ENCODE data around the gene TEX2. TPM values are rescaled to one million over a fixed set of nuclear protein-coding genes. Genes with fewer than 3 reads are reported as not detected.

TEX2 gene
- total RNA-seq, 1 experiment from 2014 or later, result 20.2 TPM

GRCh38 chr17:64234961-64235360 is 28.1 kb downstream of the TEX2 start:
- TF ChIP-seq, protein P1, sequence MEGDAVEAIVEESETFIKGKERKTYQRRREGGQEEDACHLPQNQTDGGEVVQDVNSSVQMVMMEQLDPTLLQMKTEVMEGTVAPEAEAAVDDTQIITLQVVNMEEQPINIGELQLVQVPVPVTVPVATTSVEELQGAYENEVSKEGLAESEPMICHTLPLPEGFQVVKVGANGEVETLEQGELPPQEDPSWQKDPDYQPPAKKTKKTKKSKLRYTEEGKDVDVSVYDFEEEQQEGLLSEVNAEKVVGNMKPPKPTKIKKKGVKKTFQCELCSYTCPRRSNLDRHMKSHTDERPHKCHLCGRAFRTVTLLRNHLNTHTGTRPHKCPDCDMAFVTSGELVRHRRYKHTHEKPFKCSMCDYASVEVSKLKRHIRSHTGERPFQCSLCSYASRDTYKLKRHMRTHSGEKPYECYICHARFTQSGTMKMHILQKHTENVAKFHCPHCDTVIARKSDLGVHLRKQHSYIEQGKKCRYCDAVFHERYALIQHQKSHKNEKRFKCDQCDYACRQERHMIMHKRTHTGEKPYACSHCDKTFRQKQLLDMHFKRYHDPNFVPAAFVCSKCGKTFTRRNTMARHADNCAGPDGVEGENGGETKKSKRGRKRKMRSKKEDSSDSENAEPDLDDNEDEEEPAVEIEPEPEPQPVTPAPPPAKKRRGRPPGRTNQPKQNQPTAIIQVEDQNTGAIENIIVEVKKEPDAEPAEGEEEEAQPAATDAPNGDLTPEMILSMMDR (IDR thresholded peaks at IDR 0.05; ENCODE audit: insufficient read depth in 1 of 2, low read depth in 1 of 2, low read length in 1 of 2, severe bottlenecking in 1 of 2, unreplicated experiment in 1 of 2), result no peak
- DNase-seq, result no peak
- no TSS peak for BruUV-seq (replicated peaks)
- H3K4me3 ChIP-seq (ENCODE audit: low read depth, low read length), result no peak overlapping the region
- no peaks in the 10 kb centered on the region for H3K27me3 ChIP-seq (replicated peaks; ENCODE audit: control insufficient read depth, insufficient read depth, low read length)
- Mint-ChIP-seq H3K36me3 (ENCODE audit: insufficient read depth, unreplicated experiment) (peaks cover 3% of the 10 kb centered on the region), H3K27me3 (ENCODE audit: insufficient read depth, unreplicated experiment) (no peaks in the 10 kb centered on the region), H3K4me3 (ENCODE audit: unreplicated experiment) (no peak overlapping the region), H3K27ac (ENCODE audit: unreplicated experiment) (no peak overlapping the region), H3K9me3 (ENCODE audit: unreplicated experiment) (no peaks in the 10 kb centered on the region), H3K4me1 (ENCODE audit: low read depth, unreplicated experiment) (peaks cover 14% of the 10 kb centered on the region)
- POLR2A ChIA-PET, result no interaction called here
- intact Hi-C loops (cut with micrococcal nuclease; ENCODE audit: unreplicated experiment), result no loop called here
- CTCF ChIA-PET, result interaction anchor here (0.6 kb wide), 2 partner anchors 8 to 90 kb away, joined by 3 read pairs; no protein-coding TSS in a partner anchor
- no peaks in the 10 kb centered on the region for H3K9me3 ChIP-seq
- H3K4me1 ChIP-seq, result no peaks in the 10 kb centered on the region; the same call in 1 of the 2 replicates
- H3K36me3 ChIP-seq (ENCODE audit: control insufficient read depth, insufficient read depth, low read length), result no peaks in the 10 kb centered on the region

DNA sequence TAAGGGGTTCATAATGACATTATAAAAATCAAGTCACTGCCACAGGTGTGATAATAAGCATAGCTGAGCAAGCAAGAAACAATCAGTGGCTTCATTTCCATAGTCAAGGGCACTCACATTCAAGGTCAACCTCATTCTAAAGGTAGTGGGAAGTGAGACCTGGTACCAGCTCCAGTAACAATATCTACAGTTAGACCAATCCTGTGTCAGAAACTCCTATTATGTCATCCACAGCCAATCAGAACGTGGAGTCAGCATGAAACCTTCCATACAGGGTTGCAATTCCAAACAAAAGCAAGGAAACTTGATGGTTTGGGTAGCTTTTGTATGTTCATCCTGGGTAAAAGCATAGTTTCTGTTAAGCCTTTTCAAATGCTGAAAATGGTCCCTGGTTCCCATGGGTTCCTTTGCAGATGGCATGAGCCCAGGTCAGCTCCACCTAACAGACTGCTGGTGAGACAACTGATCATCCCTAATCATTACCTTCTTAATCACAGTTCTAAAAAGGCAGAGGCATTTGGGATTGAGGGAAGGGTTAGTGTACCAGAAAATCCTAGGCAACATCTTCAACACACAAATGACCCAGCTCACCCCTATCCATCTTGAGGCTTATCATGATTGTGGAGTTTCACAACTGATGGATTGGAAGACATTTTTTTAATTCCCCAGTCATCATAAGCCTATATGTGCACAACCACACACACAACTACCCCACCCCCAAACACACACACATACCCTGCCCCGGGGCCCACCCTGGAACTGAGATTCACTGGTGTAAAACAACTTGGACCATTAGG is 30.4 kb downstream of the TEX2 start:
- Mint-ChIP-seq H3K4me1 (ENCODE audit: low read depth, unreplicated experiment) (peaks cover 10% of the 10 kb centered on the region), H3K27me3 (ENCODE audit: insufficient read depth, unreplicated experiment) (no peaks in the 10 kb centered on the region), H3K9me3 (ENCODE audit: unreplicated experiment) (no peaks in the 10 kb centered on the region), H3K36me3 (ENCODE audit: insufficient read depth, unreplicated experiment) (peaks cover 5% of the 10 kb centered on the region), H3K27ac (ENCODE audit: unreplicated experiment) (no peak overlapping the region), H3K4me3 (ENCODE audit: unreplicated experiment) (no peak overlapping the region)
- intact Hi-C loops (cut with micrococcal nuclease; ENCODE audit: unreplicated experiment), result no loop called here
- ChIA-PET POLR2A (no interaction called here), CTCF (no interaction called here)
- TF ChIP-seq, protein P1 (IDR thresholded peaks at IDR 0.05; ENCODE audit: insufficient read depth in 1 of 2, low read depth in 1 of 2, low read length in 1 of 2, severe bottlenecking in 1 of 2, unreplicated experiment in 1 of 2), result no peak
- H3K4me3 ChIP-seq (ENCODE audit: low read depth, low read length), result no peak overlapping the region
- no TSS peak for BruUV-seq (replicated peaks)
- H3K4me1 ChIP-seq, result no peaks in the 10 kb centered on the region
- no peaks in the 10 kb centered on the region for H3K27me3 ChIP-seq (replicated peaks; ENCODE audit: control insufficient read depth, insufficient read depth, low read length)
- DNase-seq, result no peak
- H3K9me3 ChIP-seq, result no peaks in the 10 kb centered on the region
- no peaks in the 10 kb centered on the region for H3K36me3 ChIP-seq (ENCODE audit: control insufficient read depth, insufficient read depth, low read length)

DNA sequence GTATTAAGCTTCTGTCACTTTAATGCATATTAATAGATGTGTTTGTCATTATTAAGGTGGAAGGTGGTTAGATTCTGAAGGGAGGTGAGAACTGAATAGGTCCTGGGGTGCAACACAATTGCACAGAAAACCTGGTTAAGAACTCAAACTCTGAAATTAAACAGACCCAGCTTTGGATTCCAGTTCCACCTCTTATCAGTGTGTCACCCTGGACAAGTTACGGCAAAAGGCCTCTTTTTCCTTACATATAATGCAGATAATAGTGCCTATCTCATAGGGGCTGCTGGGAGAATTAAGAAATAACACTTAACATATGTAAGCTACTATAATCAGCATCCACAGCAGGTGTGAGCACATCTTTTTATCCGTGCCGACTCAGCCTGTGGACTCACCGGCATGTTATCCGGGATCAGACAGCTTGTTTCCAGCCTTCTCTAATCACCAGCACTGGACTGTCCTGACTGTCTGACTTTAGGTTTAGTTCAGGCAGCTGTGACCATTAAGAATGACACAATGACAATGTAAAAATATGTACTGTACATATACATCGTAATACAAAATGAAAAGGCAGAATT is 31.4 kb downstream of the TEX2 start:
- DNase-seq, result no peak
- H3K27me3 Mint-ChIP-seq (ENCODE audit: insufficient read depth, unreplicated experiment), result no peaks in the 10 kb centered on the region
- Histone ChIP-seq H3K4me1 (no peaks in the 10 kb centered on the region), H3K9me3 (no peaks in the 10 kb centered on the region), H3K36me3 (ENCODE audit: control insufficient read depth, insufficient read depth, low read length) (no peaks in the 10 kb centered on the region), H3K4me3 (ENCODE audit: low read depth, low read length) (no peak overlapping the region), H3K27me3 (replicated peaks; ENCODE audit: control insufficient read depth, insufficient read depth, low read length) (no peaks in the 10 kb centered on the region)
- CTCF ChIA-PET, result no interaction called here
- peaks cover 5% of the 10 kb centered on the region for H3K36me3 Mint-ChIP-seq (ENCODE audit: insufficient read depth, unreplicated experiment)
- intact Hi-C loops (cut with micrococcal nuclease; ENCODE audit: unreplicated experiment), result no loop called here
- TF ChIP-seq, protein P1 (IDR thresholded peaks at IDR 0.05; ENCODE audit: insufficient read depth in 1 of 2, low read depth in 1 of 2, low read length in 1 of 2, severe bottlenecking in 1 of 2, unreplicated experiment in 1 of 2), result no peak
- POLR2A ChIA-PET, result no interaction called here
- no peak overlapping the region for H3K4me3 Mint-ChIP-seq (ENCODE audit: unreplicated experiment)
- no TSS peak for BruUV-seq (replicated peaks)
- H3K9me3 Mint-ChIP-seq (ENCODE audit: unreplicated experiment), result no peaks in the 10 kb centered on the region
- H3K4me1 Mint-ChIP-seq (ENCODE audit: low read depth, unreplicated experiment), result peaks cover 2% of the 10 kb centered on the region
- H3K27ac Mint-ChIP-seq (ENCODE audit: unreplicated experiment), result no peak overlapping the region
